Measurements from ENCODE around the gene EEF1G. TPM values are rescaled to one million over a fixed set of nuclear protein-coding genes. Genes with fewer than 3 reads are reported as not detected.

The EEF1G gene
- total and polyA plus RNA-seq, 2 of the 13 experiments (the other 11 are each of a cell fraction or from before 2014, with no cell fraction given): 1,787 to 2,144 TPM

DNA sequence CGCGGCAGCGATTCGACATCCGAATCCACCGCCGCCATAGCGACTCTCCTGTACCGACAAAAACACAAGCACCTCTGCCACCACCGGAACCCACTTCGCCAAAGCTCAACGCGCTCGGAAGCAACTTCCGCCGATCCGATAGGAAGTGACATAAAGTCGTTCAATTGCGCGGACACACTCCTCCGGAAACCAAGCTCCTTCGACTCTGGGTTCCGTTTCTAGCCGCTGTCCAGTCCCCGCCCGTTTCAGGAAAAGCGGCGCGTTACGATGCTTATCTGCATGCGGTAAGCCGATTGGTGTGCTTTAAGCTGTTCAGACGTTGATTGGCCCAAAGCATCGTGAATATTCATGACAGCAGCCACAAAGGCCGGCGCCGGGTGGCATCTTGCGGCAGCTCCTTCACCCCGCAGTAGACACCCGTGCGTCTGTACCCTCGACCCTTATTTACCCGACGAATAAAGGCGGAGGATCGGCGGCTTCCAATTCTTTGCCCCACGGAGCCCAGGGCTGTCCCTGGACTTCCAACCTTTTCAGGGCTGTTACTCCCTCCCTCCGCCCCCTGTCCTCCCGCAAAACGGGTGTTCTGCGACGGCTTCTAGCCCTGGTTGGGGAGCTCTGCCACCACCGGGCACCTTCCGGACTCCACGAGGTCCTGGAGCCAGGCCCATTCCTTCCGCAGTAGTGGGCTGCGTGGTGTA lies 17.9 kb upstream of the EEF1G start, which contains the start of gene TUT1 (continued):
- TF ChIP-seq KAT7 (CRISPR knock-in tag; IDR thresholded peaks at IDR 0.05; ENCODE audit: borderline replicate concordance) (peak; percentile 89; the same call in 1 of the 2 replicates), TGIF2 (CRISPR knock-in tag; IDR thresholded peaks at IDR 0.05) (peak; percentile 90), MYC (CRISPR knock-in tag; IDR thresholded peaks at IDR 0.05; ENCODE audit: borderline replicate concordance) (peak; percentile 86), ZNF772 (CRISPR knock-in tag; IDR thresholded peaks at IDR 0.05) (peak; percentile 90; the same call in 1 of the 2 replicates), CEBPB (IDR thresholded peaks at IDR 0.05; ENCODE audit: borderline replicate concordance, low read depth, low read length) (peak; percentile 4; the same call in 1 of the 2 replicates), HNRNPLL (IDR thresholded peaks at IDR 0.05; ENCODE audit: low read depth, low read length, poor library complexity, severe bottlenecking) (peak; percentile 97), SALL1 (CRISPR knock-in tag; IDR thresholded peaks at IDR 0.05) (peak; percentile 89), PHF20 (CRISPR knock-in tag; IDR thresholded peaks at IDR 0.05) (peak; percentile 97), MED8 (CRISPR knock-in tag; IDR thresholded peaks at IDR 0.05; ENCODE audit: insufficient replicate concordance) (no peak), SYNCRIP (IDR thresholded peaks at IDR 0.05; ENCODE audit: insufficient read depth, low read depth, low read length) (no peak), NR2F1 (CRISPR knock-in tag; IDR thresholded peaks at IDR 0.05) (no peak), ZNF383 (CRISPR knock-in tag; IDR thresholded peaks at IDR 0.05; ENCODE audit: borderline replicate concordance) (no peak; the same call in 1 of the 2 replicates), MTA1 (CRISPR knock-in tag; IDR thresholded peaks at IDR 0.05; ENCODE audit: borderline replicate concordance) (peak; percentile 25; the same call in 1 of the 2 replicates), SMYD3 (CRISPR knock-in tag; IDR thresholded peaks at IDR 0.05) (peak; percentile 95), ZNF451 (CRISPR knock-in tag; IDR thresholded peaks at IDR 0.05) (0 out of 2 replicates have a peak, but pooled peaks have one; percentile 44), TRIM24 (CRISPR knock-in tag; IDR thresholded peaks at IDR 0.05) (no peak), PHF21A (CRISPR knock-in tag; IDR thresholded peaks at IDR 0.05) (peak; percentile 74; the same call in 1 of the 2 replicates), SRF (IDR thresholded peaks at IDR 0.05; ENCODE audit: low read depth, low read length) (peak; percentile 71; the same call in 1 of the 2 replicates), ZMAT3 (CRISPR knock-in tag; conservative IDR thresholded peaks at IDR 0.05) (0 out of 2 replicates have a peak, but pooled peaks have one; percentile 61)
- TF ChIP-seq, protein P1, sequence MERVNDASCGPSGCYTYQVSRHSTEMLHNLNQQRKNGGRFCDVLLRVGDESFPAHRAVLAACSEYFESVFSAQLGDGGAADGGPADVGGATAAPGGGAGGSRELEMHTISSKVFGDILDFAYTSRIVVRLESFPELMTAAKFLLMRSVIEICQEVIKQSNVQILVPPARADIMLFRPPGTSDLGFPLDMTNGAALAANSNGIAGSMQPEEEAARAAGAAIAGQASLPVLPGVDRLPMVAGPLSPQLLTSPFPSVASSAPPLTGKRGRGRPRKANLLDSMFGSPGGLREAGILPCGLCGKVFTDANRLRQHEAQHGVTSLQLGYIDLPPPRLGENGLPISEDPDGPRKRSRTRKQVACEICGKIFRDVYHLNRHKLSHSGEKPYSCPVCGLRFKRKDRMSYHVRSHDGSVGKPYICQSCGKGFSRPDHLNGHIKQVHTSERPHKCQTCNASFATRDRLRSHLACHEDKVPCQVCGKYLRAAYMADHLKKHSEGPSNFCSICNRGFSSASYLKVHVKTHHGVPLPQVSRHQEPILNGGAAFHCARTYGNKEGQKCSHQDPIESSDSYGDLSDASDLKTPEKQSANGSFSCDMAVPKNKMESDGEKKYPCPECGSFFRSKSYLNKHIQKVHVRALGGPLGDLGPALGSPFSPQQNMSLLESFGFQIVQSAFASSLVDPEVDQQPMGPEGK (CRISPR knock-in tag; IDR thresholded peaks at IDR 0.05): peak; percentile 58
- TF ChIP-seq, protein P2, sequence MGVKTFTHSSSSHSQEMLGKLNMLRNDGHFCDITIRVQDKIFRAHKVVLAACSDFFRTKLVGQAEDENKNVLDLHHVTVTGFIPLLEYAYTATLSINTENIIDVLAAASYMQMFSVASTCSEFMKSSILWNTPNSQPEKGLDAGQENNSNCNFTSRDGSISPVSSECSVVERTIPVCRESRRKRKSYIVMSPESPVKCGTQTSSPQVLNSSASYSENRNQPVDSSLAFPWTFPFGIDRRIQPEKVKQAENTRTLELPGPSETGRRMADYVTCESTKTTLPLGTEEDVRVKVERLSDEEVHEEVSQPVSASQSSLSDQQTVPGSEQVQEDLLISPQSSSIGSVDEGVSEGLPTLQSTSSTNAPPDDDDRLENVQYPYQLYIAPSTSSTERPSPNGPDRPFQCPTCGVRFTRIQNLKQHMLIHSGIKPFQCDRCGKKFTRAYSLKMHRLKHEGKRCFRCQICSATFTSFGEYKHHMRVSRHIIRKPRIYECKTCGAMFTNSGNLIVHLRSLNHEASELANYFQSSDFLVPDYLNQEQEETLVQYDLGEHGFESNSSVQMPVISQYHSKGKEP (CRISPR knock-in tag; IDR thresholded peaks at IDR 0.05): no peak
- TF ChIP-seq, protein P3, sequence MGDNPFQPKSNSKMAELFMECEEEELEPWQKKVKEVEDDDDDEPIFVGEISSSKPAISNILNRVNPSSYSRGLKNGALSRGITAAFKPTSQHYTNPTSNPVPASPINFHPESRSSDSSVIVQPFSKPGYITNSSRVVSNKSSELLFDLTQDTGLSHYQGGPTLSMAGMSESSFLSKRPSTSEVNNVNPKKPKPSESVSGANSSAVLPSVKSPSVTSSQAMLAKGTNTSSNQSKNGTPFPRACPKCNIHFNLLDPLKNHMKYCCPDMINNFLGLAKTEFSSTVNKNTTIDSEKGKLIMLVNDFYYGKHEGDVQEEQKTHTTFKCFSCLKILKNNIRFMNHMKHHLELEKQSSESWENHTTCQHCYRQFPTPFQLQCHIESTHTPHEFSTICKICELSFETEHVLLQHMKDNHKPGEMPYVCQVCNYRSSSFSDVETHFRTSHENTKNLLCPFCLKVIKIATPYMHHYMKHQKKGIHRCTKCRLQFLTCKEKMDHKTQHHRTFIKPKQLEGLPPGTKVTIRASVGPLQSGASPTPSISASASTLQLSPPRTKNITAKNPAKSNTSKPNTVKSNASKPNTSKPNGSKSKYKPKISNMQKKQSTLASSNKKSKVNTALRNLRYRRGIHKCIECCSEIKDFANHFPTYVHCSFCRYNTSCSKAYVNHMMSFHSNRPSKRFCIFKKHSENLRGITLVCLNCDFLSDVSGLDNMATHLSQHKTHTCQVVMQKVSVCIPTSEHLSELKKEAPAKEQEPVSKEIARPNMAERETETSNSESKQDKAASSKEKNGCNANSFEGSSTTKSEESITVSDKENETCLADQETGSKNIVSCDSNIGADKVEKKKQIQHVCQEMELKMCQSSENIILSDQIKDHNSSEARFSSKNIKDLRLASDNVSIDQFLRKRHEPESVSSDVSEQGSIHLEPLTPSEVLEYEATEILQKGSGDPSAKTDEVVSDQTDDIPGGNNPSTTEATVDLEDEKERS (CRISPR knock-in tag; IDR thresholded peaks at IDR 0.05): no peak; the same call in 1 of the 2 replicates

Measured in HepG2 (cell line).